ENCODE results near the gene SYS1. TPM values are rescaled to one million over a fixed set of nuclear protein-coding genes. Genes with fewer than 3 reads are reported as not detected.
A peak's percentile ranks its signal among the peaks of the same experiment; 100 is the strongest.

SYS1 gene
- 21.3 TPM for polyA plus RNA-seq (2013, experiment 1 of 2; ENCODE audit: insufficient read length)
- polyA plus RNA-seq (2013, experiment 2 of 2; ENCODE audit: insufficient read length), result 18.5 TPM

DNA sequence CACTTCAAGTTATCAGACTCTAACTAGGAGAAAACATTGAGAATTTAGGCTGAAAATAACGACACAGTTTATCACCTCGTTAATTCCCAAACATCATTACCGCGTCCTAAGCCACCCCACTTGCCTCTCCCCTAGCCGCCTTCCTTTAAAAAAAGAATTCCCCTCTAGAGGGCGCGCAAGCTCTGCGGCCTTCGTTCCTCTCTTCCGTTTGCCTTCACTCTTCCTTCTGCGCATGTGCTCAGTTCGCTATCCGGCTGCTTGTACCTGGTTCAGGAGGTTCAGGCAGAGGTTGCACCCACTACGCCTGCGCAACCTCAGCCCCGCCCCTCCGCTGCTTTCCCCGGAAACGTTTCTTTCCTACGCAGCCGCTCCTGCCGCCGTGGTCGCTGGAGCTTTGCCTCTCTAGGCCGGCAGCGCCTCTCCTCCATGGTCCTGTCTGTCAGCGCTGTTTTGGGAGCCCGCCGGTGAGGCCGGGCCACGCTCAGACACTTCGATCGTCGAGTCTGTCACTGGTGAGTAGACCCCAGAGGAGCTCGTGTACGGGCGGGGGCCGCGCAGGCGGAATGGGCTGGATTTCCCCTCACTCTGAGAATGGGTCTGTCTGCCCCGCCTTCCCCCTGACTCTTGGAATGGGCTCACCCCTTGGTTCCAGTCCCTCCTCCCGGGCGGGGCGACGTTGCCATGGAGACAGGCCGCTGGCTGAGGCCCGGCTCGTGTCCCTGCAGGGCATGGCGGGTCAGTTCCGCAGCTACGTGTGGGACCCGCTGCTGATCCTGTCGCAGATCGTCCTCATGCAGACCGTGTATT lies at the start of gene SYS1:
SYS1 (plus strand) TSS at position 353 of the 807 bp plus-strand sequence; CDS start at position 729, 376 bp downstream.
- DNase-seq, result peak; percentile 99

DNA sequence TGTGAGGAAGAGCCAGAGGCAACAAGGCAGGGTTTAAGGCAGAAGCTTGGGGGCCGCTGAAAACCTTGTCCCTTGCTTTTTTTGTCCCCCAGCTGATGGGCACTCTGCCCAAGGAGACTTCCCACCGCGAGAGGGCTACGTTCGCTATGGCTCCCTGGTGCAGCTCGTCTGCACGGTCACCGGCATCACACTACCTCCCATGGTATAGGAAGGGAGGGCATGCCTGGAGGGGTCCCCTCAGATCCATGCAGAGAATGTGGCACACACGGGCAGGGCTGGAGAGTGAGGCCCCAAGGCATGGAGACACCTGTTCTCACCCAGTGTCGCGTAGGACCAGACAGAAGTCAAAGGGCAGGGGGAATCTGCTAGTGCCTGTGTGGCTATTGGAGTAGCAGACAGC lies 49.0 kb upstream of the SYS1 start:
- DNase-seq, result no peak

- DNase-seq, result no peak
These were observed 47.3 kb upstream of the SYS1 start for GRCh38 chr20:45315672-45316071.

DNA sequence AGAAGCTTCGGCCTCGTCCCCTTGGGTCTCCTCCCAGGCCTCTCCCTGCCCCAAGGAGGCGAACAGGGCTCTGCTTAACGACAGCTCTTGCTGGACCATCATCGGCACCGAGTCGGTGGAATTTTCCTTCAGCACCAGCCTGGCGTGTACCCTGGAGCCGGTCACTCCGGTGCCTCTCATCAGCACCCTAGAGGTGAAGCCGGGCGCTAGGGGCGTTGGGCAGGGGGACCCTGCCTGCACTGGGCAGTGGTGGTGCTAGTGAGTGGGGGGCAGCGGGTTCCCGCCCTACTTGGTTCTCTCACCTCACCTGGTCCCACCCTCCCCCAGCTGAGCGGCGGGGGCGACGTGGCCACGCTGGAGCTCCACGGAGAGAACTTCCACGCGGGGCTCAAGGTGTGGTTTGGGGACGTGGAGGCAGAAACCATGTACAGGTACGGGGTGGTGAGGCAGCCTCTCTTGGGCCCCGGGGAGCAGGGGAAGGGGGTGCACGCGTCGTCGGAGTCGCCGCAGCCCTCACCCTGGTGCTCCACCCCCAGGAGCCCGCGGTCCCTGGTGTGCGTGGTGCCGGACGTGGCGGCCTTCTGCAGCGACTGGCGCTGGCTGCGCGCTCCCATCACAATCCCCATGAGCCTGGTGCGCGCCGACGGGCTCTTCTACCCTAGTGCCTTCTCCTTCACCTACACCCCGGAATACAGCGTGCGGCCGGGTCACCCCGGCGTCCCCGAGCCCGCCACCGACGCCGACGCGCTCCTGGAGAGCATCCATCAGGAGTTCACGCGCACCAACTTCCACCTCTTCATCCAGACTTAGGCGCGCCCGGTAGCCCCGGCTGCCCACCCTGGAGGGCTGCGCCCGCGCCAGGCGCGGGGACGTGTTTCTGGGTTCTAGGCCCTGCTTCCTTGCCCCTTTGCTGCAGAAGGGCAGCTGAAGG lies 46.5 kb upstream of the SYS1 start:
- no peak for DNase-seq

GRCh38 chr20:45317826-45318225 lies 45.1 kb upstream of the SYS1 start:
- DNase-seq, result no peak

GRCh38 chr20:45318386-45318939 lies 44.5 kb upstream of the SYS1 start:
- no peak for DNase-seq

DNA sequence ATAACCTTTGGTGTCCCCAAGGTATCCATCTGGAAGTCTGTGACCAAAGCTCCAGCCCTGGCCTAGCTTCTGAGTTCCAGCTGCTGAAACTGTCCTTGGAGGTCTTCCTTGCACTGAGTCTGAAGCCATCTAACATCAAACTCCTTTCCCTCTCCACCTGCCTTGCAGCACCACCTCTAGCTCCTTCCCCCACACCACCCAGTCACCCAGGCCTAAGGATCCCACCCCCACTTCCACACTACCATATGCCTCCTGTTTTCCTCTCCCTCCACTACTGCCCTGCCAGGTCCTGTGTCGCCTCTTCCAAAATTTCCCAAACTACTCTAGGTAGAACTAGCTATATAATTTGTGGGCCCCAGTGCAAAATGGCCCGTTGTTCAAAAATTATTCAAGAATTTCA lies 44.0 kb upstream of the SYS1 start:
- DNase-seq, result no peak

DNA sequence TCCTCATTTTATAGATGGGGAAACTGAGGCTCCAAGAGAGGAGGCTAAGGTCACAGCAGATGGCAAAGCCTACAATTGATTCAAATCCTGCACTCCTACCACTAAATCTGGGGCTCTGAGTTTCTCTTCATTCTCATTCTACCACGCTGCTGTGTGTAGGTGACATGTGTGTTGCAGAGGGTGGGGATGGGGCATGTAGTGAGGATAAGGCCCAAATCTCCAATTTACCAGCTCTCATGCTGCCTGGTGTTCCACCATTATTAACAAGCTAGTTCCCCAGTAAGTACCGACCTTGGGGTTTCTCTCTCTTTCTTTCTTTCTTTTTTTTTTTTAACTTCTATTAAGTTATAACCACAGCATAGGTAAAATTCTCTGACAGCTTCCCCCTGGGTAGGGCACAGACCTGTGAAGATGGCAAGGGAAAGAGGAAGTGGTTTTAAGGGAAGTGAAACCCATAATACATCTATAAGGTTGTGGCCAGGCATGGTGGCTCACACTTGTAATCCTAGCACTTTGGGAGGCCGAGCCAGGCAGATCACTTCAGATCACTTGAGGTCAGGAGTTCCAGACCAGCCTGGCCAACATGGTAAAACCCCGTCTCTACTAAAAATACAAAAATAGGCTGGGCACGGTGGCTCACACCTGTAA lies 41.9 kb upstream of the SYS1 start:
- no peak for DNase-seq

DNA sequence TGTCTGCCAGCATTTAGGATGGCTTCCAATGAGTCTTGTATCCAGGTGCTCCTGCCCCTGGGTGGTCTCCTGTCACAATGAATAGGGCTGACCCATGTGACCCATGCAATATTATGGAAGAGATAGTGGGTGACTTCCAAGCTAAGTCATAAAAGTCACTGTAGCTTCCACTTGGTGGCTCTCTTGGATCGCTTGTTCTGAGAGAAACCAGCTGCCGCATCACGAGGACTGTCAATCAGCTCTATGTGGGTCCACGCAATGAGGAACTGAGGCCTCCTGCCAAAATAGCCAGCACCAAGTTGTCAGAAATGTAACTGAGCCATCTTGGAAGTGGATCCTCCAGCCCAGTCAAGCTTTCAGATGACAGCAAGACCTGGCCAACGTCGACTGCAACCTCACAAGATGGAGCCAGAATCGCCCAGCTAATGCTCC lies 40.0 kb upstream of the SYS1 start:
- peak; percentile 65 for DNase-seq

DNA sequence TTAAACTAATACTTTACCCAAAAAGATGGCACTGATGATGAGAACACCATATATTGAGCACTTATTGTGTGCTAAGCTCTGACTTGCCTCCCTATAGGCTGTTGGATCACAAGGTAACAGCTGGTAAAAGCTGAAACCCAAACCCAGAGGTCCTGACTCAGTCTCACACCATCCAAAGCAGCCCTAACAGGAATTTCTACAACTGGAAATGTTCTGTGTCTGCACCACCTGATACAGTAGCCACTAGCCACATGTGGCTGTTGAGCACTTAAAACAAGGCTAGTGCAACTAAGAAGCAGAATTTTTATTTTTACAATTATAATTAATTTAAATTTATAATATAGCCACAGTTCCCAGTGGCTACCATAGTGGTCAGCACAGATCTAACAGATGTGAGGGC lies 39.2 kb upstream of the SYS1 start:
- no peak for DNase-seq

GRCh38 chr20:45325371-45325770 lies 37.6 kb upstream of the SYS1 start:
- no peak for DNase-seq

DNA sequence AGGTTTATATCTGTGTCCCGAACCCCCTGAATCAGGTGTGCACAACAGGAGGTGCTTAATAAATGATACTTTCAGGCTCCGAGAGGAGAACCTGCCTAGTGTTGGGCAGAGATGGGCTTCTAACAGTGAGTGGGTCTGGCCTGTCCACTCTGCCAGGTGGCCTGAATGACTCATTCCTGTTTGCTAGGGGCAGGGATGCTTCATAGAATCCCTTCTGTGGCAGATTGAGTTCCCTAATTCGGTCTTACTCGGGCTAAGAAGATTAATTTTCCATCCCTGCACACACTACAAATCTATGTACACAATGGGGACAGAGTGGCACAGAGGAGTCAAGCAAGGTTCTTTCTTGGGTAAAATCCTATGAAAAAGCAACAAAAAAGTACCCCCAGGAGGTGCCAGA lies 34.5 kb upstream of the SYS1 start:
- DNase-seq, result no peak

DNA sequence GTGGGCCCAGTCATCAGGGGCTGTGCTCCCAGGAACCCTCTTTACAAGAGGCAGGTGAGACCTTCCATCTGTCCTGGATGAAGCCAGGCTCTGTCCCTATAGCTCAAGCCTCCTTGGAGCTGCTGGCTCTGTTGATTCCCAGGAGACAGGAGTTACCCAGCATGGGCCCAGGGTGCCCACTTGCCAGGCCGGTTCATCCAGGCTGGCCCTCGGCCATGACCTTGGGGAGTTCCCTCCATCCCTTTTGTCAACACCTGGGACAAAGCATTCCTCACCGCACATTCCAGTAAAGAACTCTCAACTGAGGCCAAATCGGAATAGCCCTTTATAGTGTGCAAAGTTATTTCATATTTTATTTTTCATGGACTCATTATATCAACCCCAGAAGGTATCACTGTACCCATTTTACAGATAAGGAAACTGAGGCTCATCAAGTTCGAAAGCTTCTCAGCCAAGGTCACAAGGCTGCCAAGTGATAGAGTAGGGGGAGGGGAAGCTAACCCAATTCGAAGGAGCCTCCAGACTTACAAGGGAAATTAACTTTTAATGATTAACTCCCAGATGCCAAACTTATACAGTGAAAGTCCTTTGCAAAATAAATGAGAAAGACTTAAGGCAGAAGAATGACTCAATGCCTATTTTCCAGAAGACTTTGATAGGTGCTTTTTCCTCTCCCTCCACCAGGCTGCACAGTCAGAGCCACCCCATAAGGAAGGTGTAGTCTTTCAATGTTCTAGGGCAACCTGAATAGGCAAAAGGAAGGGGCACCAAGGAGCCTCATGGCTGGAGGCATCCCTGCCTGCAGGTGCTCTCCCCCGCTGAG lies 33.2 kb upstream of the SYS1 start:
- DNase-seq, result no peak

DNA sequence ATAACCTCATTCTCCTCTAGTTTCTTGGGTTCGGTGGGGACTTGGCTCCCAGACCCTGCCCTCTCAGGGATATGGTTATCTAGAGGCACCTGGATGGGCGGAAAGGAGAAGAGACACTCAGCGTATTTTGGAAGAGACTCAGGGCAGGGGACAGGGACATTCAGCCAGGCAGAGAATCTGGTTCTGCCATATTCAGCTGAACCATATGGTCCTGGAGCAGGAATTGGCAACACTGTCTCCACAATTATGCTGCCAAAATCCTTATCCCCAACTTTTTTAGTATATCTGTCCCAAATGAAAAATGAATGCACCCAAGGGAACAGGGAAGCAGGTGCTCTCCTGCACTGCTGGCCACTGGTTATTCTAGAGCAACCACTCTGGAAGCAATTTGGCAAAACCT lies 32.5 kb upstream of the SYS1 start:
- no peak for DNase-seq

- peak; percentile 75 for DNase-seq
These were observed 26.2 kb upstream of the SYS1 start for GRCh38 chr20:45336530-45337366.

- DNase-seq, result peak; percentile 94
These were observed 25.4 kb upstream of the SYS1 start for GRCh38 chr20:45337367-45338120.

GRCh38 chr20:45338121-45339030 lies 24.6 kb upstream of the SYS1 start:
- DNase-seq, result peak; percentile 53

GRCh38 chr20:45339084-45339483 lies 23.9 kb upstream of the SYS1 start:
- no peak for DNase-seq

DNA sequence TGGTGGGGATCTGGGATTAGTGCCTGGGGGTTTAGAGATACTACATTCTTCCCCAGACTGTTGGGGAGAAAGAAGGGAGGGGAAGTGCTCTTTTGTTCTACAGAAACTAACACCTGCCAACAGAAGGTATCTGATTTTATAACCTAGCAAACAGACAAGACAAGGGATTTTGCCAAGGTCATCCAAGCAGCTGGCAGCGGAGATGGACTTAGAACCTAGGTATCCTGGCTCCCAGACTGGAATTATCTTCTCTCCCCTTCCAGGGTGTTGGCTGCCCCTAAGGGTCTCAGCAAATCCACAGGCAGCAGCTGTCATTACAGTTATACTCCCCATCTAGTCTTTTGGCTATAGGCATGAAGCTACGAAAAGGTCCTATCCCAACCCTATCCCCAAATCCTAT lies 23.2 kb upstream of the SYS1 start:
- no peak for DNase-seq
